Measurements from ENCODE around the gene HOTAIR.

GRCh38 chr12:53965281-53966084 is 9.3 kb downstream of the HOTAIR start:
- TF ChIP-seq CTCF (IDR thresholded peaks at IDR 0.05) (no peak), ZNF232 (CRISPR knock-in tag; IDR thresholded peaks at IDR 0.05) (no peak), FOXP1 (CRISPR knock-in tag; IDR thresholded peaks at IDR 0.05; ENCODE audit: borderline replicate concordance) (no peak), RELA (CRISPR knock-in tag; IDR thresholded peaks at IDR 0.05; ENCODE audit: borderline replicate concordance) (no peak), NFATC4 (CRISPR knock-in tag; IDR thresholded peaks at IDR 0.05) (no peak), ZNF416 (CRISPR knock-in tag; IDR thresholded peaks at IDR 0.05) (no peak), SP1 (CRISPR knock-in tag; conservative IDR thresholded peaks at IDR 0.05) (no peak)

All from WTC11 (cell line).